Myometrial cell (primary cell): Measurements from ENCODE around the gene SPATA7. TPM values are rescaled to one million over a fixed set of nuclear protein-coding genes. Genes with fewer than 3 reads are reported as not detected.

ENCODE experiments used
- total RNA-seq: library from RNA; depleted of rRNA; stranded (reverse); fragments of >200 nt; gene quantifications from 2 replicates; pipeline ENCODE4 v1.2.3, GENCODE V29; 2015

SPATA7 gene, protein sequence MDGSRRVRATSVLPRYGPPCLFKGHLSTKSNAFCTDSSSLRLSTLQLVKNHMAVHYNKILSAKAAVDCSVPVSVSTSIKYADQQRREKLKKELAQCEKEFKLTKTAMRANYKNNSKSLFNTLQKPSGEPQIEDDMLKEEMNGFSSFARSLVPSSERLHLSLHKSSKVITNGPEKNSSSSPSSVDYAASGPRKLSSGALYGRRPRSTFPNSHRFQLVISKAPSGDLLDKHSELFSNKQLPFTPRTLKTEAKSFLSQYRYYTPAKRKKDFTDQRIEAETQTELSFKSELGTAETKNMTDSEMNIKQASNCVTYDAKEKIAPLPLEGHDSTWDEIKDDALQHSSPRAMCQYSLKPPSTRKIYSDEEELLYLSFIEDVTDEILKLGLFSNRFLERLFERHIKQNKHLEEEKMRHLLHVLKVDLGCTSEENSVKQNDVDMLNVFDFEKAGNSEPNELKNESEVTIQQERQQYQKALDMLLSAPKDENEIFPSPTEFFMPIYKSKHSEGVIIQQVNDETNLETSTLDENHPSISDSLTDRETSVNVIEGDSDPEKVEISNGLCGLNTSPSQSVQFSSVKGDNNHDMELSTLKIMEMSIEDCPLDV
- total RNA-seq: 5.8 and 12.6 TPM in 2 replicates

DNA sequence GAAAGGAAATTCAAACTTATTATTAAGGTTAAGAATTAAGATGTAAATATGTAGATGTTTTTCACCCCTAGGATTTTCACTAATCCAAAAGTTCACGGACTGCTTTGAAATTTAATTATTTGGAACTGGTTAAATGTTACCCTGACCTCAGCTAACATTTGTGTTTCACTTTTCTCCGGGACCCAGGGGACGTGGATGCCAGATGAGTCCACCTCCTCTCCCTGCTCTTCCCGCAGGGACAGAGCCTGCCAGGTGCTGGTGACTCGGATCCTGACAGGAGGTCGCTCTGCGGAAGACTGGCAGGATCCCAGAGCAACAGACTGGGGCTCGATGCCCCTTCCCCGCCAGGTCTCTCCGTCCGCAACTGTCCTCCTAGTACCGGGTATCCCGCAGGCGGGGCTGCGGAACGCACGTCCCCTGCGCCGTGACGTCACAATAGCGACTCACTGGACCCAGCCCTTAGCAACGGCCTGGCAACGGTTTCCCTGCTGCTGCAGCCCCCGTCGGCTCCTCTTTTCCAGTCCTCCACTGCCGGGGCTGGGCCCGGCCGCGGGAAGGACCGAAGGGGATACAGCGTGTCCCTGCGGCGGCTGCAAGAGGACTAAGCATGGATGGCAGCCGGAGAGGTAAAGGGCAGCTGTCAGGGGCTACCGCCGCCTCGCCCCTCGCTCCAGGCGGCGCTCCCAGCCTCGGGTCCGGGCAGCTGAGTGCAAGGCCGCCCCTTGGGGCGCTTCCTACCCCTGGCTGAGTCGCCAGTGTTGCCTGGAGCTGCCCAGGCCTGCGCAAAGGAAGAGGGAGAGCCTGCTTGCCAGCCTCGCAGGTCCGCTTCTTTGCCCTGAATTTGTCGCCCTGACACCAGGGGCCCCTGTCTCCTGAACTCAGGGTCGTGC lies at the start of gene SPATA7:
Gene SPATA7 (plus strand): TSS at position 446 of the 890 bp plus-strand sequence. CDS start 162 bp downstream, at position 608.

Other genes with a start within 250 kb of the SPATA7 start
- not detected in 2 replicates for gene KCNK10, start 62.4 kb upstream of the SPATA7 start, total RNA-seq
- 5.2 and 10.1 TPM in 2 replicates for gene PTPN21, start 169.3 kb downstream of the SPATA7 start, total RNA-seq
- 34.6 and 46.1 TPM in 2 replicates for gene ZC3H14, start 177.4 kb downstream of the SPATA7 start, total RNA-seq